SK-N-SH treated with all-trans-retinoic acid at 6 μM for 48 hours (cell line): Measurements from ENCODE around the gene PPP6R1.

Source experiments
- ISL1 ChIP-seq: fragments of 250-450 bp; sonication (Bioruptor Pico); IDR thresholded peaks from 2 replicates; pipeline ENCODE4 v2.1.2; 2022; ENCODE audit warnings: mild to moderate bottlenecking, moderate library complexity
- TOX ChIP-seq: fragments of 250-450 bp; sonication (Bioruptor Pico); IDR thresholded peaks from 2 replicates; pipeline ENCODE4 v1.8.0; 2021; ENCODE audit warnings: mild to moderate bottlenecking, moderate library complexity, borderline replicate concordance

DNA sequence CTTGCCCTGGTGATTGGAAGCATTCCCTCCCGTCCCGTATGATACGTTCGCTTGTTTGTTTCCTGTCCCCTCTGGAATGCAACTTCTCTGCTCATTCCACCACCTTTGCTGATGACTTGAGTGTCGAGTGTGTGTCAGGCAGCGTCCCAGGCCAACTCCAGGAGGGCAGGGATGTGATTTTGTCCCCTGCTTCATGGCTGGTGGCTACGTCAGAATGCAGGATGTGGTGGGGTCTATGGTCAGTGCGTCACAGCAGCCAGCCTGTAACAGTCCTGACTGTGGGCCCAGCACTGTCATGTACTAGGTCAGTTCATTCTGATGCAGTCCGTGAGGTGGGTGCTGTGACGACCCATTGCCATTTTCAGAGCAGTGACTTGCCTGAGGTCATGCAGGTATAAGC, 41.2 kb upstream of the PPP6R1 start:
- TF ChIP-seq TOX (no peak), ISL1 (no peak)
